Measurements from ENCODE around the gene SUSD4.
"Not testable (repeated sequence)": the region's sequence is repeated elsewhere in the genome, so short reads cannot be mapped to it uniquely, and the experiment has no call there.

The SUSD4 gene

GRCh38 chr1:223289621-223290020, 74.4 kb downstream of the SUSD4 start:
- DNase-seq (ENCODE audit: low spot score), result no peak

GRCh38 chr1:223288826-223289225, 75.2 kb downstream of the SUSD4 start:
- no peak for DNase-seq (ENCODE audit: low spot score)

GRCh38 chr1:223285452-223285851, 78.5 kb downstream of the SUSD4 start:
- DNase-seq (ENCODE audit: low spot score), result no peak

- not testable (repeated sequence) for DNase-seq (ENCODE audit: low spot score)
Observed at GRCh38 chr1:223283697-223284096, 80.3 kb downstream of the SUSD4 start.

GRCh38 chr1:223278311-223278710, 85.7 kb downstream of the SUSD4 start:
- DNase-seq (ENCODE audit: low spot score), result not testable (repeated sequence)

- no peak for DNase-seq (ENCODE audit: low spot score)
Observed at GRCh38 chr1:223276029-223276428, 87.9 kb downstream of the SUSD4 start.

- DNase-seq (ENCODE audit: low spot score), result no peak
Observed at GRCh38 chr1:223273511-223273910, 90.5 kb downstream of the SUSD4 start.

- DNase-seq (ENCODE audit: low spot score), result no peak
Observed at GRCh38 chr1:223271085-223271781, 92.7 kb downstream of the SUSD4 start.

- DNase-seq (ENCODE audit: low spot score), result no peak
Observed at GRCh38 chr1:223270155-223270554, 93.8 kb downstream of the SUSD4 start.

- DNase-seq (ENCODE audit: low spot score), result no peak
Observed at GRCh38 chr1:223269006-223269405, 95.0 kb downstream of the SUSD4 start.

- no peak for DNase-seq (ENCODE audit: low spot score)
Observed at GRCh38 chr1:223266632-223267172, 97.3 kb downstream of the SUSD4 start.

- no peak for DNase-seq (ENCODE audit: low spot score)
Observed at GRCh38 chr1:223264983-223265908, 98.7 kb downstream of the SUSD4 start.

GRCh38 chr1:223264529-223264928, 99.4 kb downstream of the SUSD4 start:
- no peak for DNase-seq (ENCODE audit: low spot score)

GRCh38 chr1:223261914-223262313, 102.1 kb downstream of the SUSD4 start:
- DNase-seq (ENCODE audit: low spot score), result no peak

GRCh38 chr1:223260712-223261111, 103.3 kb downstream of the SUSD4 start:
- DNase-seq (ENCODE audit: low spot score), result no peak

- DNase-seq (ENCODE audit: low spot score), result no peak
Observed at GRCh38 chr1:223259462-223259861, 104.5 kb downstream of the SUSD4 start.

- DNase-seq (ENCODE audit: low spot score), result peak; percentile 69
Observed at GRCh38 chr1:223258751-223259198, 105.2 kb downstream of the SUSD4 start.

GRCh38 chr1:223257856-223258550, 106.0 kb downstream of the SUSD4 start:
- no peak for DNase-seq (ENCODE audit: low spot score)

GRCh38 chr1:223256034-223256433, 107.9 kb downstream of the SUSD4 start:
- no peak for DNase-seq (ENCODE audit: low spot score)

- DNase-seq (ENCODE audit: low spot score), result no peak
Observed at GRCh38 chr1:223253916-223254315, 110.1 kb downstream of the SUSD4 start.

- not testable (repeated sequence) for DNase-seq (ENCODE audit: low spot score)
Observed at GRCh38 chr1:223251387-223251786, 112.6 kb downstream of the SUSD4 start.

GRCh38 chr1:223250632-223251015, 113.4 kb downstream of the SUSD4 start:
- no peak for DNase-seq (ENCODE audit: low spot score)

Data from AG08395 (cell line).